Activated T-helper 1 cell treated with anti-CD3 and anti-CD28 coated beads, Interleukin-12 subunit alpha, Interleukin-12 subunit beta, Interleukin-2, Interleukin-4 antibody, amounts not matched to agents 30 ng/mL and 10 ng/mL and 1 ng/mL, durations not matched to agents 14 hours and 24 hours and 36 hours (primary cell): ENCODE results near the gene OOSP2. TPM values are rescaled to one million over a fixed set of nuclear protein-coding genes. Genes with fewer than 3 reads are reported as not detected.
"Not testable (repeated sequence)": the region's sequence is repeated elsewhere in the genome, so short reads cannot be mapped to it uniquely, and the experiment has no call there.

Source experiments
- DNase-seq: peaks from one replicate; pipeline ENCODE4 v3.0.0; 2021; ENCODE audit warnings: low spot score
- H3K27ac Mint-ChIP-seq: one replicate; pipeline ENCODE4 v1.8.0; 2021; ENCODE audit warnings: mild to moderate bottlenecking, mixed read lengths
- H3K27me3 Mint-ChIP-seq: one replicate; pipeline ENCODE4 v1.8.0; 2022; ENCODE audit warnings: mild to moderate bottlenecking, moderate library complexity, mixed read lengths; ENCODE audit not compliant: insufficient read depth
- H3K36me3 Mint-ChIP-seq: one replicate; pipeline ENCODE4 v1.8.0; 2021; ENCODE audit warnings: low read depth, mixed read lengths
- H3K4me1 Mint-ChIP-seq: one replicate; pipeline ENCODE4 v1.8.0; 2021; ENCODE audit warnings: low read depth, mixed read lengths
- H3K4me3 Mint-ChIP-seq: one replicate; pipeline ENCODE4 v1.8.0; 2021; ENCODE audit warnings: mild to moderate bottlenecking, moderate library complexity, mixed read lengths
- H3K9me3 Mint-ChIP-seq: one replicate; pipeline ENCODE4 v1.8.0; 2021; ENCODE audit warnings: mixed read lengths
- intact Hi-C: fragments of 100-400 bp; cut with micrococcal nuclease; formaldehyde crosslinking; loops from one replicate; pipeline ENCODE4 v1.15.1; 2024
- total RNA-seq: library from RNA; stranded (reverse); gene quantifications from 2 replicates; pipeline ENCODE4 v1.2.3, GENCODE V29; 2022

OOSP2 gene
- total RNA-seq, 1 donor from 2014 or later: not detected

GRCh38 chr11:60056349-60056969 is 16.2 kb downstream of the OOSP2 start, which contains the start of gene MS4A3:
MS4A3 (plus strand) TSS chr11:60056665; CDS start chr11:60061161, 4,496 bp downstream.
- no peaks in the 10 kb centered on the region for H3K27me3 Mint-ChIP-seq
- H3K9me3 Mint-ChIP-seq: peaks cover 3% of the 10 kb centered on the region
- intact Hi-C loops: no loop called here
- H3K4me3 Mint-ChIP-seq: no peak within 1 kb of the TSS
- no peak within 1 kb of the TSS for H3K27ac Mint-ChIP-seq
- H3K36me3 Mint-ChIP-seq: no peaks in the 10 kb centered on the region
- no peaks in the 10 kb centered on the region for H3K4me1 Mint-ChIP-seq
- DNase-seq: no peak

GRCh38 chr11:60059052-60059451 is 18.8 kb downstream of the OOSP2 start:
- intact Hi-C loops: no loop called here
- Mint-ChIP-seq H3K36me3 (no peaks in the 10 kb centered on the region), H3K27ac (no peak overlapping the region)

GRCh38 chr11:60059521-60060240 is 19.5 kb downstream of the OOSP2 start:
- intact Hi-C loops: no loop called here
- Mint-ChIP-seq H3K9me3 (peaks cover 3% of the 10 kb centered on the region), H3K4me1 (no peaks in the 10 kb centered on the region), H3K36me3 (no peaks in the 10 kb centered on the region), H3K27ac (no peak overlapping the region), H3K4me3 (no peak overlapping the region), H3K27me3 (no peaks in the 10 kb centered on the region)
- no peak for DNase-seq

More at GRCh38 chr11:60059052-60059451, 18.8 kb downstream of the OOSP2 start:
- peaks cover 3% of the 10 kb centered on the region for H3K9me3 Mint-ChIP-seq
- H3K4me1 Mint-ChIP-seq: no peaks in the 10 kb centered on the region
- no peak overlapping the region for H3K4me3 Mint-ChIP-seq
- DNase-seq: no peak
- H3K27me3 Mint-ChIP-seq: no peaks in the 10 kb centered on the region

- intact Hi-C loops: no loop called here
- no peak for DNase-seq
- Mint-ChIP-seq H3K27me3 (no peaks in the 10 kb centered on the region), H3K36me3 (no peaks in the 10 kb centered on the region), H3K4me3 (no peak overlapping the region), H3K4me1 (no peaks in the 10 kb centered on the region), H3K9me3 (peaks cover 3% of the 10 kb centered on the region), H3K27ac (no peak overlapping the region)
Measured at GRCh38 chr11:60064111-60064510, 23.9 kb downstream of the OOSP2 start.

GRCh38 chr11:60065801-60066200 is 25.6 kb downstream of the OOSP2 start:
- Mint-ChIP-seq H3K4me3 (no peak overlapping the region), H3K4me1 (no peaks in the 10 kb centered on the region), H3K36me3 (no peaks in the 10 kb centered on the region), H3K9me3 (no peaks in the 10 kb centered on the region), H3K27me3 (no peaks in the 10 kb centered on the region), H3K27ac (no peak overlapping the region)
- intact Hi-C loops: no loop called here
- DNase-seq: no peak

GRCh38 chr11:60069450-60069849 is 29.2 kb downstream of the OOSP2 start:
- intact Hi-C loops: no loop called here
- H3K9me3 Mint-ChIP-seq: no peaks in the 10 kb centered on the region
- H3K27me3 Mint-ChIP-seq: no peaks in the 10 kb centered on the region
- H3K4me3 Mint-ChIP-seq: no peak overlapping the region
- no peaks in the 10 kb centered on the region for H3K36me3 Mint-ChIP-seq
- no peaks in the 10 kb centered on the region for H3K4me1 Mint-ChIP-seq
- no peak for DNase-seq
- H3K27ac Mint-ChIP-seq: no peak overlapping the region

GRCh38 chr11:60071644-60072043 is 31.4 kb downstream of the OOSP2 start:
- not testable (repeated sequence) for DNase-seq, H3K27ac Mint-ChIP-seq

GRCh38 chr11:60077216-60077817 is 37.1 kb downstream of the OOSP2 start:
- Mint-ChIP-seq H3K27ac (no peak overlapping the region), H3K27me3 (no peaks in the 10 kb centered on the region), H3K36me3 (no peaks in the 10 kb centered on the region), H3K9me3 (no peaks in the 10 kb centered on the region), H3K4me1 (no peaks in the 10 kb centered on the region), H3K4me3 (no peak overlapping the region)
- no peak for DNase-seq
- intact Hi-C loops: no loop called here

More at GRCh38 chr11:60071644-60072043, 31.4 kb downstream of the OOSP2 start:
- H3K36me3 Mint-ChIP-seq, H3K4me3 Mint-ChIP-seq, H3K9me3 Mint-ChIP-seq, intact Hi-C loops, H3K4me1 Mint-ChIP-seq, H3K27me3 Mint-ChIP-seq: not testable (repeated sequence)

GRCh38 chr11:60077981-60078380 is 37.8 kb downstream of the OOSP2 start:
- Mint-ChIP-seq H3K27me3 (no peaks in the 10 kb centered on the region), H3K9me3 (no peaks in the 10 kb centered on the region), H3K4me3 (no peak overlapping the region), H3K27ac (no peak overlapping the region), H3K4me1 (no peaks in the 10 kb centered on the region), H3K36me3 (no peaks in the 10 kb centered on the region)
- DNase-seq: no peak
- intact Hi-C loops: no loop called here

GRCh38 chr11:60078745-60079144 is 38.5 kb downstream of the OOSP2 start:
- Mint-ChIP-seq H3K36me3 (no peaks in the 10 kb centered on the region), H3K4me1 (no peaks in the 10 kb centered on the region), H3K27ac (no peak overlapping the region), H3K4me3 (no peak overlapping the region), H3K9me3 (no peaks in the 10 kb centered on the region), H3K27me3 (no peaks in the 10 kb centered on the region)
- no peak for DNase-seq
- intact Hi-C loops: no loop called here

GRCh38 chr11:60080535-60080934 is 40.3 kb downstream of the OOSP2 start:
- H3K36me3 Mint-ChIP-seq: no peaks in the 10 kb centered on the region
- no peaks in the 10 kb centered on the region for H3K9me3 Mint-ChIP-seq
- H3K4me3 Mint-ChIP-seq: no peak overlapping the region
- intact Hi-C loops: no loop called here
- no peaks in the 10 kb centered on the region for H3K4me1 Mint-ChIP-seq
- no peak overlapping the region for H3K27ac Mint-ChIP-seq
- DNase-seq: no peak
- no peaks in the 10 kb centered on the region for H3K27me3 Mint-ChIP-seq

GRCh38 chr11:60084631-60085273 is 44.5 kb downstream of the OOSP2 start:
- no peak overlapping the region for H3K27ac Mint-ChIP-seq
- DNase-seq: no peak
- H3K27me3 Mint-ChIP-seq: no peaks in the 10 kb centered on the region
- H3K4me3 Mint-ChIP-seq: no peak overlapping the region
- H3K36me3 Mint-ChIP-seq: no peaks in the 10 kb centered on the region
- H3K9me3 Mint-ChIP-seq: no peaks in the 10 kb centered on the region
- intact Hi-C loops: no loop called here
- H3K4me1 Mint-ChIP-seq: no peaks in the 10 kb centered on the region

- Mint-ChIP-seq H3K4me3 (no peak overlapping the region), H3K4me1 (no peaks in the 10 kb centered on the region), H3K27ac (no peak overlapping the region), H3K9me3 (no peaks in the 10 kb centered on the region), H3K27me3 (no peaks in the 10 kb centered on the region), H3K36me3 (no peaks in the 10 kb centered on the region)
- intact Hi-C loops: no loop called here
- no peak for DNase-seq
Measured at GRCh38 chr11:60085909-60086308, 45.7 kb downstream of the OOSP2 start.
